NCI-H1417 treated with DMSO at 0.1 percent for 48 hours (cell line): ENCODE results near the gene ST13.
"Not testable (repeated sequence)": the region's sequence is repeated elsewhere in the genome, so short reads cannot be mapped to it uniquely, and the experiment has no call there.

Experiments used
- DNase-seq: peaks from one replicate; lab custom pipeline; 2025; lab: John Stamatoyannopoulos, UW

ST13 gene

GRCh38 chr22:40838486-40838885 lies 18.0 kb downstream of the ST13 start:
- DNase-seq, result no peak

- DNase-seq, result no peak
Measured at GRCh38 chr22:40834619-40835018, 21.8 kb downstream of the ST13 start.

- no peak for DNase-seq
Measured at GRCh38 chr22:40829131-40829530, 27.3 kb downstream of the ST13 start.

- DNase-seq, result no peak
Measured at GRCh38 chr22:40826984-40827741, 29.3 kb downstream of the ST13 start.

- DNase-seq, result not testable (repeated sequence)
Measured at GRCh38 chr22:40826292-40826691, 30.1 kb downstream of the ST13 start.

- DNase-seq, result no peak
Measured at GRCh38 chr22:40823426-40823825, 33.0 kb downstream of the ST13 start.

GRCh38 chr22:40819599-40820140 lies 36.8 kb downstream of the ST13 start:
- no peak for DNase-seq

- peak; percentile 19 for DNase-seq
Measured at GRCh38 chr22:40818747-40819598, 37.5 kb downstream of the ST13 start, which contains the start of gene SLC25A17. Gene SLC25A17 (minus strand): TSS chr22:40819346. CDS start chr22:40819248, 98 bp downstream.

GRCh38 chr22:40818192-40818746 lies 38.2 kb downstream of the ST13 start:
- DNase-seq, result no peak

GRCh38 chr22:40817737-40818136 lies 38.7 kb downstream of the ST13 start:
- DNase-seq, result no peak

GRCh38 chr22:40813912-40814315 lies 42.5 kb downstream of the ST13 start:
- DNase-seq, result no peak

GRCh38 chr22:40808018-40808841 lies 48.2 kb downstream of the ST13 start:
- no peak for DNase-seq

- DNase-seq, result no peak
Measured at GRCh38 chr22:40806711-40807110, 49.7 kb downstream of the ST13 start.

- no peak for DNase-seq
Measured at GRCh38 chr22:40805699-40806203, 50.7 kb downstream of the ST13 start.

- DNase-seq, result no peak
Measured at GRCh38 chr22:40805239-40805638, 51.2 kb downstream of the ST13 start.

GRCh38 chr22:40803321-40803720 lies 53.1 kb downstream of the ST13 start:
- no peak for DNase-seq

- no peak for DNase-seq
Measured at GRCh38 chr22:40799008-40799407, 57.4 kb downstream of the ST13 start.

- no peak for DNase-seq
Measured at GRCh38 chr22:40797427-40797826, 59.0 kb downstream of the ST13 start.

GRCh38 chr22:40792451-40792850 lies 64.0 kb downstream of the ST13 start:
- no peak for DNase-seq

- DNase-seq, result no peak
Measured at GRCh38 chr22:40791241-40791640, 65.2 kb downstream of the ST13 start.

GRCh38 chr22:40789131-40789530 lies 67.3 kb downstream of the ST13 start:
- DNase-seq, result no peak
